Measurements from ENCODE around the gene CFAP210.
"Not testable (repeated sequence)": the region's sequence is repeated elsewhere in the genome, so short reads cannot be mapped to it uniquely, and the experiment has no call there.

The CFAP210 gene

DNA sequence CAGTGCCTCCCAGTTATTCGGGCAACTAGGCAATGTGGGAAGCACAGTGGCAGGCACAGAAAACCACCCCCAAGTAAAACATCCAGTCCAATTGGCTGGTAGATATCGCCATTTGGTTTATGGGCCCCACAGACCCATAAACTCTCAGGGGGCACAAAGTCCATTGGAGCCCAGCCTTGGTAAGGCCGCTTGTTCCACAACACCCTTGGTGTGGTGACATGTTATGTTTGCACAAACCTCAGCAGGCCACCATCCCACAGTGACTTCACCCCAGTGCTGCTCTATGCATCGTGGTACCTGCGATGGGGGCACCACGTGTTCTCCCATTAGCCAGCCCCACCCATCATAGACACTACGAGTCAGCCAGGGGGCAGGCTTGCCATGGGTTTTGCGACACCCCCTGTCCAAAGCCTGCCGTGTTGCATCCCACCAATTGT, 18.6 kb upstream of the CFAP210 start:
- no peak for DNase-seq (ENCODE audit: low spot score)

DNA sequence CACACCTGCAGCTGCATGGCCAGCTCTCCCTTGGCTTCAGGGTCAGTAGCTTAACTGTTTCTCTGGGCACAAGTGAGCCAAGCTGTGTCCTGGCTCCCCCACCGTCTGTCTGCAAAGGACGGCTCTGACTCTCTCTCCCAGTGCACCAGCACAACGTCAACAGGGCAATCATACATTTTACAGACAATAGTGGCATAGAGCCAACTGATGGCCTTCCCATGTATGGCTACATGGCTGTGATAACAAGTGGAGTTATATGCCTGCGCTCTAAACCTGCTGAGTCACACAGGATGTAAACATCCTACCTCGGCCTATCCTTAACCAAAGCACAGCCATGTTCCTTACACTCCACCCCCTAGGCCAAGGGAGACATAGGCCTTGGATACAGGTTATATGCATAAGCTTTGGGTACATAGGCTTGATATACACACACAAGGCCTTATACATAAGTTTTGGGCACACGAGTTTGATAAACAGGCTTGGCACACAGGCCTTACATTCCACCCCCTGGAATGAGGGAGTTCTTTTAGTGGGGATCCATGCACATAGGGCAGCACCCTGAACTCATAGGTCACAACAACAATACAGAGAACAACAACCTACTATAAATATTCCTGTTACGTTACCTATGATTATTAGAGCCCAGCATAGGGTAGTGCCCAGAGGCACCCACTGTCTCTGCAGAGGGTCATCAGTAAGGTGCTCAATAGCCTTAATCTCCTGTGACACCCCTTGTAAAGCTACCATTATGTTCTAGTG, 17.7 kb upstream of the CFAP210 start:
- no peak for DNase-seq (ENCODE audit: low spot score)

DNA sequence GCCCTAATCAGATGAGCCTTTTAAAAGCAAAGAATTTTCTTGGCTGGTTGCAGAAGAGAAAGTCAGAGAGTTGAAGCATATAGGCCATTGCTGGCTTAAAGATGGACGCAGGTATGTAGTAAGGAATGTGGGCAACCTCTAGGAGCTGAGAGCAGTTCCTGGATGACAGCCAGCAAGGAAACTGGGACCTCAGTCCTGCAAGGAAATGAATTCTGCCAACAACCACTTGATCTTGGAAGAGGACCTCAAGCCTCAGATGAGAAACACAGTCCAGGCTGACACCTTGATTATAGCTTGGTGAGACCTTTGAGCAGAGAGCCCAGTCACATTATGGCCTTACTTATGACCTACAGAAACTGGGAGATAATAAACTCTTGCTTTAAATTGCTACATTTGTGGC, 15.8 kb upstream of the CFAP210 start:
- peak; percentile 46 for DNase-seq (ENCODE audit: low spot score)

DNA sequence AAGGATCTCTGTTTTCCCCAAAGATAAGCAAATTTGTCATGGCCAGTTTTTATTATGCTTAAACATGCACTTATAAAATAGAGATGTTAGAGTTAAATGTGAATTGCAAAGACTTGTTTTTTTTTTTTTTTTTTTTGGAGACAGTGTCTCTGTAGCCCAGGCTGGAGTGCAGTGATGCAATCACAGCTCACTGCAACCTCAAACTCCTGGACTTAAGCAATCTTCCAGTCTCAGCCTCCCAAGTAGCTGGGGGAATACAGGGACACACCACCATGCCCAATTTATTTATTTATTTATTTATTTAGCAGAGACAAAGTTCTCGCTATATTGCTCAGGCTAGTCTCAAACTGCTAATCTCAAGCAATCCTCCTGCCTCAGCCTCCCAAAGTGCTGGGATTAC, 15.1 kb upstream of the CFAP210 start:
- no peak for DNase-seq (ENCODE audit: low spot score)

DNA sequence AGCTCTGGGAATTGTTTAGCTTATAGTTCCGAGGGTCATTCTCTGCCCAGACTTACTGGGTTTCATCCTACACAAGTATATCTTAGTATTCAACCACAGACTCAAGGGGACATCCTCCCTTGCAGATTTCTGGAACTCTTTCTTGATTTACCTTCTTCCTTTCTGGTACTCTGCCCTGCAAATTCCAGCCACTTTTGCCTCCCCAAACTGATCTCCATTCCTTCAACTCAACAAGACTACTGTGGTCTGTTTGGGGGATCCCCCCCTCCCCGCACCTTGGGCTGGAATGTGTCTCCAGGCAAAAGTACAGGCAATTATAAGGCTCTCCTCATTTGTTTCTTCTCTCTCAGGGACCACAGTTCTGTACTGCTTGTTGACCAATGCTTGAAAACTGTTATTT, 13.4 kb upstream of the CFAP210 start:
- DNase-seq (ENCODE audit: low spot score): no peak

DNA sequence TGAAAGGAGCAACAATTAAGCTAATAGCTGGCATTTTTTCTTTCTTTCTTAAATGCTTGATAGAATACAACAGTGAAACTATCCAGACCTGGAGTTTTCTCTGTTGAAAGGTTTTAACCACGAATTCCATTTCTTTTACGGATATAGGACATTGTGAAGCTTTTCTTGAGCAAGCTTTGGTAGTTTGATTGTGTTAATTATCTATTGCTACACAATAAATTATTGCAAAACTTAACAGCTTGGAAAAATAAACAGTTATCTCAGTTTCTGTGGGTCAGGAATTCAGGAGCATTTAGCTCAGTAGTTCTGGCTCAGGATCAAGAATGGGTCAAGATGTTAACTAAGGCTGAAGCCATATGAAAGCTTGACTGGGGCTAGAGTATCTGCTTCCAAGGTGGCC, 11.7 kb upstream of the CFAP210 start:
- DNase-seq (ENCODE audit: low spot score): peak; percentile 40

DNA sequence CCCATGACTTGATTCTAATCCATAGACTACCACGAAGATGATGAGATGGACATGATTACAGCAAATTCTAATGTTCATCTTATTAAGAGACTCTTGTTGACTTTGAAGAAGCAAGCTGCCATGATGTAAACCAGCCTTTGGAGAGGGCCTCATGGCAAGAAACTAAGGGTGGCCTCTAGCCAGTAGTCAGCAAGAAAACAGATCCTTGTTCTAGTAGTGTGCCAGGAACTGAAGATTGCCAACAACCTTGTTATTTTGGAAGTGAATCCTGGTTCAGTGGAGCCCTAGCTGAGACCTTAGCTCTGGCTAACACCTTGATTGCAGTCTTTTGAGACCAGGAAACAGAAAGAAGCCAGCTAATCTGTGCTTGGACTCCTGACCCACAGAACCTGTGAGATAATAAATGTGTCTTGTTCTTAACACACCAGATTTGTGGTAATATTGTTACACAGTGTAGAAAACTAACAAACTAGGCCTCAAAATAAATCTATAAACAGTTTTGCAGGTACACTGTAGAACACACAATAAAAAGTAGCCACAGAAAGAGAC, 10.0 kb upstream of the CFAP210 start:
- DNase-seq (ENCODE audit: low spot score): no peak

DNA sequence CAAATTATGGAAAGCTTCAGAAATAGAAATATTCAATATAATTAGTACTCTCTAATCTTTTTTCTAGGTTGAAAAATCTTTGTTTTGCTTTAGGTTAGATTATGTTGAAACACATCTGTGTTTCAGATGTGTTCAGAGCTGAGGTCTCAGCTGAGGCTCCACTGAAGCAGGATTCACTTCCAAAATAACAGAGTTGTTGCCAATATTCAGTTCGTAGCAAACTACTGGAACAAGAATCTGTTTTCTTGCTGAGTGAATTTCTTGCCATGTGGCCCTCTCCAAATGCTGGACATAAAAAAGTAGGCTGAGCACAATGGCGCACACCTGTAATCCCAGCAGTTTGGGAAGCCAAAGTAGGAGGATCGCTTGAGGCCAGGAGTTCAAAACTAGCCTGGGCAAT, 8.8 kb upstream of the CFAP210 start:
- no peak for DNase-seq (ENCODE audit: low spot score)

DNA sequence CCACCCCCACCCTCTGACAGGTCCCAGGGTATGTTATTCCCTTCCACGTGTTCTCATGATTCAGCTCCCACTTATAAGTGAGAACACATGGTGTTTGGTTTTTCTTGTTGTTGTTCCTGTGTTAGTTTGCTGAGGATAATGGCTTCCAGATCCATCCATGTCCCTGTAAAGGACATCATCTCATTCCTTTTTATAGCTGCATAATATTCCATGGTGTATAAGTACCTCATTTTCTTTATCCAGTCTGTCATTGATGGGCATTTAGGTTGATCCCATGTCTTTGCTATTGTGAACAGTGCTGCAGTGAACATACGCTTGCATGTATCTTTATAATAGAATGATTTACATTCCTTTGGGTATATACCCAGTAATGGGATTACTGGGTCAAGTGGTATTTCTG, 5.0 kb upstream of the CFAP210 start:
- DNase-seq (ENCODE audit: low spot score): not testable (repeated sequence)

DNA sequence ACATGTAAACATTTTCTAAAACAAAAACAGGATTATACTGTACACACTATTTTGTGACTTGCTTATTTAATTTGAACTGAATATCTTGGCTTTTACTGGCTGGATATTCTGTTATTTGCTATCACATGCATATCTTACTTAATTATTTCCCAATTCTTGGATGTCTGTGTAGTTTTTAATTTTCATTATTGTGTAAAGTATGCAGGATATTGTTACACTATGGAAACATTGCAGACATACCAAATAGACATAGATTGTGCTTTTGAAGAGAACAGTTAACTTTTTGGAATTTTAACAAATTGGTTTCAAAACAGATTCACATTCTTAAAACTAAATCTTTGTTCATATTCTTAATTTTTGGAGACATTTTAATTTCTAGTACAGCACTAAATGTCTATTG, 2.2 kb upstream of the CFAP210 start:
- no peak for DNase-seq (ENCODE audit: low spot score)

DNA sequence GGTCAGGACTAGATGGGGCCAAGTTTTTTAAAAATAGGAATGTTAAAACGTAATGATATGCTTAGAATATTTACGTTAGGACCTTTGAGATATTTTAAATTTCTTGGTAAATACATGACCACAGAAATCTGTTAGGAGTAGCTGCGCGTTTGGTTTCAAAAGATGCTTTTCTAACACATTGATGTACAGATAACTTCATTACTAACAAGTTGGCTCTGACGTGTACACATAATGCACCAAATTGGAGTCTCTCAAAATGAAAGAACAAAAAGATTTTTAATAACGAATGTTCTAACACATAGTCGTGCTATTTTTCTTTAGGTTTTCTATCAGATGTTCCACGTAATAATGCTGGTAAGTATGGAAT, 672 bp upstream of the CFAP210 start:
- DNase-seq (ENCODE audit: low spot score): no peak

DNA sequence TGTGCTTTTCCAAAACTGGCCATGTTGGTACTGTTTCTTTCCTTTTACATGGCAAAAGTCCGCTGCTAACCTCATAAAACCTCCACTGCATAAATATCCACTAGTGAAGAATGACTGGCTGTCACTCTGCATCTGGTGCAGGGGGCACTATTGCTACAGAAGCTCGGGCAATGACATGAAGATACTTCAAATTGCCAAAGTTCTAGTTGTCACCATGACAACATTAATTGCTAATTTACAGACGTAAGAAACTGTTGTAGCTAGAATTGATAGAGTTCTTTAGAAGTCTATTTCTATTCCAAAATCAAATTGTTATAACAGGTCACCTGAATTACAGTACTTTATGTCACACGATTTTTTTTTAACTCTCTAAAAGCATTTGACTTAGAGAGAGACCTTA, 845 bp downstream of the CFAP210 start:
- DNase-seq (ENCODE audit: low spot score): peak; percentile 3

DNA sequence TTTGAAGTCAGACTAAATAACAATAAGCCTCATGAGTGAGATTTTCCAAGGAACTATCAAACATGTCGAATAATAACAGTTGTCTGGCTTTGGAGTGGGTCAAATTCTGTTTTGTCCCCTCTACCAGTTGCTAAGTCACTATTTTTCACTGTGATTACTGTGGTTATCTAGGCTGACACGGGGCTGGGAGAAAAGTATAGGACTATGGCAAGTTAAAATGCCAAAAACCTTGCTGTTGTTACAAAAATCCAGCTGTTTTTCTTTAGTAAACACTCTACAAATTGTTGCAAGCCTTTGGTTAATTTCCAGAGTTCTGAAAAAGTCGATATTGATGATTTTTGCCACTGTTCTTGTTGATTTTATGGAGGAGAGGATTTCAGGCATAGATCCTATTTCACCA, 1.5 kb downstream of the CFAP210 start:
- DNase-seq (ENCODE audit: low spot score): no peak

DNA sequence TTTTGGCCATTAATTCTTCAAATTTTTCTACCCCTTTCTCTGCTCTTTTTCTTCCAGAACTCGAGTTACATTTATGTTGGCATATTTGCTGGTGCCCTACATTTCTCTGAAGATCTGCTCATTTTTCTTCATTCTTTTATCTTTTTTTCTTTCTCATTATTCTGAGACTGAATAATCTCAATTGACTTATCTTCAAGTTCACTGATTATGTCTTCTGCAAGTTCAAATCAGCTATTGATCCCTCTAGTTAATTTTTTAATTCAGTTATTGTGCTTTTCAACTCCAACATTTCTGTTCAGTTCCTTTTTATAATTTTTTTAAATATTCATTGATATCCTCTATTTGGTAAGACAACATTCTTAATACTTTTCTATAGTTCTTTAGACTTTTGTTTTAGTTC, 3.2 kb downstream of the CFAP210 start:
- no peak for DNase-seq (ENCODE audit: low spot score)

DNA sequence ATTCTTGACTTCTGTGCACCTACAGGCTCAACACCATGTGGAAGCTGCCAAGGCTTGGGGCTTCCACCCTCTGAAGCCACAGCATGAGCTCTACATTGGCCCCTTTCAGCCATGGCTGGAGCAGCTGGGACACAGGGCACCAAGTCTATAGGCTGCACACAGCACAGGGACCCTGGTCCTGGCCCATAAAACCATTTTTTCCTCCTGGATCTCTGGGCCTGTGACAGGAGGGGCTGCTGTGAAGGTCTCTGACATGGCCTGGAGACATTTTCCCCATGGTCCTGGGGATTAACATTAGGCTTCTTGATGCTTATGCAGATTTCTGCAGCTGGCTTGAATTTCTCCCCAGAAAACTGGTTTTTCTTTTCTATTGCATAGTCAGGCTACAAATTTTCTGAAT, 6.3 kb downstream of the CFAP210 start:
- DNase-seq (ENCODE audit: low spot score): not testable (repeated sequence)

DNA sequence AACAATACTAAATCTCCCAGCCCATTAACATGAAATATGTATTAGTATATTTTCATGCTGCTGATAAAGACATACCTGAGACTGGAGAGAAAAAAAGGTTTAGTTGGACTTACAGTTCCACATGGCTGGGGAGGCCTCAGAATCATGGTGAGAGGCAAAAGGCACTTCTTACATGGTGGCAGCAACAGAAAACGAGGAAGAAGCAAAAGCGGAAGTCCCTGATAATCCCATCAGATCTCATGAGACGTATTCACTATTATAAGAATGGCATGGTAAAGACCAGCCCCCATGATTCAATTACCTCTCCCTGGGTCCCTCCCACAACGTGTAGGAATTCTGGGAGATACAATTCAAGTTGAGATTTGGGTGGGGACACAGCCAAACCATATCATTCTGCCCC, 7.4 kb downstream of the CFAP210 start:
- DNase-seq (ENCODE audit: low spot score): not testable (repeated sequence)

DNA sequence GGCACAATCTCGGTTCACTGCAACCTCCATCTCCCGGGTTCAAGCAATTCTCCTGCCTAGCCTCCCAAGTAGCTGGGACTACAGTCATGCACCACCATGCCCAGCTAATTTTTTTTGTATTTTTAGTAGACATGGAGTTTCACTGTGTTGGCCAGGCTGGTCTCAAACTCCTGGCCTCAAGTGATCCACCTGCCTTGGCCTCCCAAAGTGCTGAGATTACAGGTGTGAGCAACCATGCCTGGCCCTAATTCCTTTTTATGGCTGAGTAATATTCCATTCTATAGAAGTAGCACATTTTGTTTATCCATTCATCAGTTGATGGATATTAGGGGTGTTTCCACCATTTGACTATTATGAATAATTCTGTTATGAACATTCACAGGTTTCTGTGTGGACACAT, 9.5 kb downstream of the CFAP210 start:
- DNase-seq (ENCODE audit: low spot score): not testable (repeated sequence)

DNA sequence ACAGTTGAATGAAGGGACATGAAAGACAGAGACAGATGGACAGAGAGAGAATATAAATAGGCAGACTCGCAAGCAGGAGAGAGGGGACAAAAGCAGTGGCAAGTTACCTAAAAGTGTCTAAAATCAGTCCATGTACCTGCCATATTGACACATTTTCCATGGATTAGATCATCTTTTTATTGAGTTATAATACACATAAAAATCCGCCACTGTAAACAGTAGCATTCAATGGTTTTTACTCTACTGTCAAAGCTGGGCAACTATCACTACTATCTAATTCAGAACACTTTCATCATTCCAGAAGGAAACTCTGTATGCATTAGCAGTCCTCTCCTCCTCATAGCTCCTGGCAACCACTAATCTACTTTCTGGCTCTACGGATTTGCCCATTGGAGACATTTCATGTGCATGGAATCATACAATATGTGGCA, 10.1 kb downstream of the CFAP210 start:
- no peak for DNase-seq (ENCODE audit: low spot score)

DNA sequence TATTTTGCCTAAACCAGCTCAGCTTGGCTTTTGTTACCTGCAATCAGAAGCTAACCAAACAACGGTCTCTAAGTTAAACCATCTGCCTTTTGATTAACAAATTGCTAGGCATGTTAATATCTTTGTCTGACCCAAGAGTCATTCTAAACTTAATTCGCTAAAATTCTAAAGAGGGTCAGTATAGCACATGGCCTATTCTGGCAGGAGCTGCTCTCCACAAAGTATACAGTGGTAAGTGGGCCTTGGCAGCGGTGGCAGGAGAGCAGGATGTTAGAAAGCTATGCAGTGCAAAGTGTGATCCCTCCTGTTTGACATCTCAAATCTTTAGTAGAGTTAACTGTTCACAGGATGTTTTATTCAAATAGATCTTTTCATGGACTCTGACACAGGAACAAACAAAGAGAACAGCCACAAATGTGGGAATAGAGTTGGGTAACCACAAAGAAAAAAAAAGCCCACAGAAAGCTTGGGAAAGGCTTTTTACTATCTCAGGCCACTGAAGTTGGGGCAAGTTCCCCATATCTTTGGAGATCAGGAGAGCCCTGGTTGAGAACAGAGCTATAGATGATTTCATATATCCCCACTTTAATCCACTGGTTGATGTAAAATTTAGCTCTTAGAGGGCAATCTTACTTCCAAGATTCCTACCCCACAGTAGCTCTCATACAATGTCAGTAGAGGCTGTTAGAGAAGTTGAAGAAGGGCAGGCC, 10.6 kb downstream of the CFAP210 start:
- no peak for DNase-seq (ENCODE audit: low spot score)

DNA sequence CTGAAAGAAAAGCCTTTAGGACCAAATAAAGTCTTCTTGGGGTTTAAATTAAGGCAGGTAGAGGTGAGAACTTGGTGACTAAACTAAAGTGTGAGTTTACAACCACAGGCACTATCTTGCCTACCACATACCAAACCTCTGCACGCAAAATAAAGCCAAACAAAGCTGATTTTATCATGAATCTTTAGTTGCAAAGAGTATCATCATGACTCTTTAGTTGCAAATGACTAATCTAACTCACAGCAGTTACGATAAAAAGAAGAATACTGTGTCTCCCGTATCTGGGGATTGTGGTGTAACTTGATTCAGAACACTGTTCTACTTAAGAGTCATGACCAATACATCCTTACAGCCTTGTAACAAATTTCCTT, 11.2 kb downstream of the CFAP210 start:
- no peak for DNase-seq (ENCODE audit: low spot score)

DNA sequence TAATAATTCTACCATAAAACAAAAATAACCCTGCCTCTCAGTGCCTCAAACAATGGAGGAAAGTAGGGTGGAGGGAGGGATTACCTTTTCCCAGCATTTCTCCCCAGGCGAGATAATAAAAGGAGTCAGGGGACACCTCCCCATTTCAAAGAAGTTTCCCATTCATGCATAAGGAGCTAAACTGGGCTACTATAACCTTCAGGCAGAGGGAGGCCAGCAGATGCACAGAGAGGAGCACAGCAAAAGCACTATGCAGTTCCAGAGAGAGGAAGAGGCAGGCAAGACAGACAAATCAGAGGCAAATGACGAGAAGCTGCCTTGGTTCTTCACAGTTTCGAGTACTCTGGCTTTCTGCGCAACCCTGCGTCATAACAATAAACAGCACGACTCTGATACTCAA, 17.4 kb downstream of the CFAP210 start:
- DNase-seq (ENCODE audit: low spot score): no peak

DNA sequence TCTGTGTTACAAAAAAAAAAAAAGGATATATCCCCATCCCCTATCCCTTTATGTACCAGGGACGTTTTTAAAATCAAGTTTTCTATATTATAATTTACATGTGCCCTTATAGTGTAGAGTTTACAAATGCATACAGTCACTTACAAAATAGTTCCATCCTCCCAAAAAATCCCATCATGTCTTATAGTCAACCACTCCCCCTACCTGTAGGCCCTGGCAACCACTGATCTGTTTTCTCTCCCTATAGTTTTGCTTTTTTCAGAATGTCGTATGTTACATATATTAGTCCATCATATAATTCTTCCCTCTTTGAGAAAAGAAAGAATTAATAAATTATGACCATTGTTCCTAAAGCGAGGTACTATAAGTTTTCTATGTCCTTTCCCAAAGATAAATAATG, 17.8 kb downstream of the CFAP210 start:
- DNase-seq (ENCODE audit: low spot score): no peak

DNA sequence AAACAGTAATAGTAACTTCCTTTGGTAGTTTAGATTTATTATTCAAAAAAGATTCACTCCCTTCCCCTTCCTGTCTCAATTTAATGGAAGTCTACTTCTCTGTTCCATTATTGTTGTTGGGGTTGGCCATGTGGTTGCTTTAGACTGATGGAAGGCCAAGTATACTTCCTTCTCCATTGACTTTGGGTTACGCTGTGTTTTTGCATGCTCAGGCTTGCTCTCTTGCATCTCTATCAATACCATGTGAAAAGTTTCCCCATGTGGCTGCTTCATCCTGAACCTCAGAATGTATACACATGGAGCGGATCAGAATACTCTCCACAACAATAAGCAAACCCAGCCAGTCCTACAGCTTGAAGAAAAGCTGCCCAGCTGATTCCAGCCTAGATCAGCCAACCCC, 20.3 kb downstream of the CFAP210 start:
- no peak for DNase-seq (ENCODE audit: low spot score)

DNA sequence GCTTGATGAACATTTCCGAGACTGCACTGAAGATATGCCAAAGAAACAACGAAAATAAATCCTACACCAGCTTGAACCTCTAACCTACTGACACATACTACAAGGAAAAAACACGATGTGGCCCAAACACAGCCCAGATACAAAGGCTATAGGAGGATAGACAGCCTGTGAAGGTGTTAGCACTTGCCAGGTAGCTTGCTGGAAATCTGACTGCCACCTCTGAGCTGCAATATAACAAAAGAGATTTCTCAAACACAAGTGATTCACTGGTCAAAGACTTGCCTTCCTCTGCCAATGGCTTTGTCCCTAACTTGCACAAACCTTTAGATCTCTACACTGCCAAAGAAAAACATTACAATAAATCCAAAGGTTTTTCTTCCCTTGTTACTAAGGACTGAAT, 21.1 kb downstream of the CFAP210 start:
- no peak for DNase-seq (ENCODE audit: low spot score)
